A673 (cell line): ENCODE results near the gene MUS81.

Source experiments
- CTCF ChIP-seq: fragments of 300-800, 200-600 bp; sonication (generic); conservative IDR thresholded peaks from 2 replicates; pipeline ENCODE4 v1.5.1; 2017; ENCODE audit warnings: low read depth, mild to moderate bottlenecking, antibody characterized with exemption, low read length, moderate library complexity, mixed read lengths
- EZH2 ChIP-seq: fragments of 200-600 bp; sonication (generic); IDR thresholded peaks from 2 replicates; pipeline ENCODE4 v1.6.1; 2017; ENCODE audit warnings: borderline replicate concordance, low read depth, mild to moderate bottlenecking, mixed read lengths, antibody characterized with exemption, low read length; ENCODE audit not compliant: poor library complexity, severe bottlenecking

GRCh38 chr11:65861165-65861505 is 902 bp downstream of the MUS81 start:
- TF ChIP-seq EZH2: no peak
- no peak for TF ChIP-seq CTCF
